ENCODE measurements around the gene MID1.

GRCh38 chrX:10631416-10632145 lies 11.2 kb upstream of the MID1 start:
- TF ChIP-seq CTCF (conservative IDR thresholded peaks at IDR 0.05): no peak
- TF ChIP-seq EZH2 (IDR thresholded peaks at IDR 0.05; ENCODE audit: low read depth): no peak

Data from PC-9 (cell line).